ENCODE data around the gene RDH11.
"Not testable (repeated sequence)": the region's sequence is repeated elsewhere in the genome, so short reads cannot be mapped to it uniquely, and the experiment has no call there.

DNA sequence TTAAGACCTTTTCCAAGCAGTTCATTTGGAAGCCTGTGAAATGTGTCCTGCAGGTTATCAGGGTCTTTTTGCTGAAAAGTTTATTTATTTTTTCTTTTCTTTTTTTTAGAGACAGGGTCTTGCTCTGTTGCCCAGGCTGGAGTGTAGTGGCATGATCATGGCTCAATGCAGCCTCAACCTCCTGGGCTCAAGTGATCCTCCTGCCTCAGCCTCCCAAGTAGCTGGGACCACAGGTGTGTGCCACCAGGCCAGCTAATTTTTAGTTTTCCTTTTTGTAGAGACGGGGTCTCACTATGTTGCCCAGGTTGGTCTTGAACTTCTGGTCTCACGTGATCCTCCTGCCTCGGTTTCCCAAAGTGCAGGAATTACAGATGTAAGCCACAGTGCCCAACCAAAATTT is 23.8 kb upstream of the RDH11 start:
- not testable (repeated sequence) for TF ChIP-seq EZH2 (IDR thresholded peaks at IDR 0.05; ENCODE audit: low read length)
- TF ChIP-seq, protein P1, sequence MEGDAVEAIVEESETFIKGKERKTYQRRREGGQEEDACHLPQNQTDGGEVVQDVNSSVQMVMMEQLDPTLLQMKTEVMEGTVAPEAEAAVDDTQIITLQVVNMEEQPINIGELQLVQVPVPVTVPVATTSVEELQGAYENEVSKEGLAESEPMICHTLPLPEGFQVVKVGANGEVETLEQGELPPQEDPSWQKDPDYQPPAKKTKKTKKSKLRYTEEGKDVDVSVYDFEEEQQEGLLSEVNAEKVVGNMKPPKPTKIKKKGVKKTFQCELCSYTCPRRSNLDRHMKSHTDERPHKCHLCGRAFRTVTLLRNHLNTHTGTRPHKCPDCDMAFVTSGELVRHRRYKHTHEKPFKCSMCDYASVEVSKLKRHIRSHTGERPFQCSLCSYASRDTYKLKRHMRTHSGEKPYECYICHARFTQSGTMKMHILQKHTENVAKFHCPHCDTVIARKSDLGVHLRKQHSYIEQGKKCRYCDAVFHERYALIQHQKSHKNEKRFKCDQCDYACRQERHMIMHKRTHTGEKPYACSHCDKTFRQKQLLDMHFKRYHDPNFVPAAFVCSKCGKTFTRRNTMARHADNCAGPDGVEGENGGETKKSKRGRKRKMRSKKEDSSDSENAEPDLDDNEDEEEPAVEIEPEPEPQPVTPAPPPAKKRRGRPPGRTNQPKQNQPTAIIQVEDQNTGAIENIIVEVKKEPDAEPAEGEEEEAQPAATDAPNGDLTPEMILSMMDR (optimal IDR thresholded peaks at IDR 0.05 in 1 of 3, IDR thresholded peaks at IDR 0.05 in 1 of 3, conservative IDR thresholded peaks at IDR 0.05 in 1 of 3; ENCODE audit: extremely low read depth in 1 of 3, insufficient read depth in 2 of 3, low read length in 3 of 3): not testable (repeated sequence)
